NK-92 (cell line): ENCODE measurements around the gene MLLT3.

Experiments used
- DNase-seq: peaks from one replicate; lab custom pipeline; 2025; ENCODE audit not compliant: unreplicated experiment; lab: John Stamatoyannopoulos, UW

The MLLT3 gene

GRCh38 chr9:20391208-20391607, 231.1 kb downstream of the MLLT3 start:
- no peak for DNase-seq

GRCh38 chr9:20390400-20390799, 231.9 kb downstream of the MLLT3 start:
- DNase-seq, result no peak

GRCh38 chr9:20387062-20387461, 235.2 kb downstream of the MLLT3 start:
- DNase-seq, result no peak

GRCh38 chr9:20384642-20385041, 237.7 kb downstream of the MLLT3 start:
- no peak for DNase-seq

- no peak for DNase-seq
Measured at GRCh38 chr9:20382460-20383071, 239.7 kb downstream of the MLLT3 start.

GRCh38 chr9:20380546-20380945, 241.8 kb downstream of the MLLT3 start:
- DNase-seq, result no peak

- DNase-seq, result no peak
Measured at GRCh38 chr9:20379804-20380225, 242.5 kb downstream of the MLLT3 start.

GRCh38 chr9:20378851-20379250, 243.4 kb downstream of the MLLT3 start:
- DNase-seq, result no peak

- no peak for DNase-seq
Measured at GRCh38 chr9:20377790-20378189, 244.5 kb downstream of the MLLT3 start.

- DNase-seq, result no peak
Measured at GRCh38 chr9:20376731-20377375, 245.4 kb downstream of the MLLT3 start.

GRCh38 chr9:20376042-20376441, 246.3 kb downstream of the MLLT3 start:
- DNase-seq, result no peak

GRCh38 chr9:20373263-20373662, 249.0 kb downstream of the MLLT3 start:
- no peak for DNase-seq

GRCh38 chr9:20369391-20369790, 252.9 kb downstream of the MLLT3 start:
- no peak for DNase-seq

GRCh38 chr9:20367855-20368254, 254.4 kb downstream of the MLLT3 start:
- DNase-seq, result no peak

- DNase-seq, result no peak
Measured at GRCh38 chr9:20364959-20365358, 257.3 kb downstream of the MLLT3 start.

- no peak for DNase-seq
Measured at GRCh38 chr9:20363233-20363632, 259.1 kb downstream of the MLLT3 start.

GRCh38 chr9:20361656-20362570, 260.4 kb downstream of the MLLT3 start:
- DNase-seq, result no peak

GRCh38 chr9:20361229-20361628, 261.1 kb downstream of the MLLT3 start:
- no peak for DNase-seq

GRCh38 chr9:20358207-20358606, 264.1 kb downstream of the MLLT3 start:
- DNase-seq, result no peak

GRCh38 chr9:20357037-20357432, 265.3 kb downstream of the MLLT3 start:
- no peak for DNase-seq

- no peak for DNase-seq
Measured at GRCh38 chr9:20356403-20357036, 265.8 kb downstream of the MLLT3 start.
